ENCODE results near the gene GAL. TPM values are rescaled to one million over a fixed set of nuclear protein-coding genes. Genes with fewer than 3 reads are reported as not detected.

Gene GAL
- total RNA-seq, 1 donor from 2014 or later: 23.4 TPM

- Mint-ChIP-seq H3K9me3 (ENCODE audit: unreplicated experiment) (peaks cover 12% of the 10 kb centered on the region), H3K4me3 (ENCODE audit: unreplicated experiment) (no peak overlapping the region), H3K27ac (ENCODE audit: unreplicated experiment) (no peak overlapping the region), H3K4me1 (ENCODE audit: low read depth, unreplicated experiment) (no peaks in the 10 kb centered on the region), H3K36me3 (ENCODE audit: low read depth, unreplicated experiment) (peaks cover 6% of the 10 kb centered on the region), H3K27me3 (ENCODE audit: low read depth, unreplicated experiment) (peaks cover 37% of the 10 kb centered on the region)
- H3K4me2 ChIP-seq (ENCODE audit: low read length): no peak overlapping the region
- no peak for TF ChIP-seq EZH2 (IDR thresholded peaks at IDR 0.05; ENCODE audit: insufficient read depth, low read length)
- TF ChIP-seq CTCF (IDR thresholded peaks at IDR 0.05; ENCODE audit: insufficient read depth, low read depth, low read length): no peak
- no peaks in the 10 kb centered on the region for H3K4me1 ChIP-seq (ENCODE audit: insufficient read depth, low read length)
- H3K4me3 ChIP-seq (ENCODE audit: insufficient read depth, low read depth, low read length): no peak overlapping the region
- H4K20me1 ChIP-seq (ENCODE audit: insufficient read depth, low read length): no peaks in the 10 kb centered on the region
- no peak overlapping the region for H3K9ac ChIP-seq (ENCODE audit: low read length)
- no peak for FAIRE-seq
- H3K27me3 ChIP-seq (ENCODE audit: insufficient read depth, low read length): peaks cover 19% of the 10 kb centered on the region
- no peaks in the 10 kb centered on the region for H3K79me2 ChIP-seq (ENCODE audit: insufficient read depth, low read length)
- peaks cover 4% of the 10 kb centered on the region for H3K9me3 ChIP-seq (ENCODE audit: insufficient read depth, low read depth, low read length)
- no peaks in the 10 kb centered on the region for H3K36me3 ChIP-seq (ENCODE audit: insufficient read depth, low read length)
- no peak overlapping the region for H3K27ac ChIP-seq (ENCODE audit: low read depth, low read length)
- no peak overlapping the region for H2AFZ ChIP-seq (ENCODE audit: low read depth, low read length)
- no peak for DNase-seq (ENCODE audit: low read depth)
Observed at GRCh38 chr11:68669301-68670090, 14.8 kb upstream of the GAL start.

- Mint-ChIP-seq H3K4me3 (ENCODE audit: unreplicated experiment) (no peak overlapping the region), H3K9me3 (ENCODE audit: unreplicated experiment) (peaks cover 7% of the 10 kb centered on the region), H3K4me1 (ENCODE audit: low read depth, unreplicated experiment) (no peaks in the 10 kb centered on the region), H3K27me3 (ENCODE audit: low read depth, unreplicated experiment) (peaks cover 30% of the 10 kb centered on the region), H3K27ac (ENCODE audit: unreplicated experiment) (no peak overlapping the region), H3K36me3 (ENCODE audit: low read depth, unreplicated experiment) (peaks cover 6% of the 10 kb centered on the region)
- peaks cover 4% of the 10 kb centered on the region for H3K9me3 ChIP-seq (ENCODE audit: insufficient read depth, low read depth, low read length)
- H3K4me3 ChIP-seq (ENCODE audit: insufficient read depth, low read depth, low read length): no peak overlapping the region
- no peaks in the 10 kb centered on the region for H4K20me1 ChIP-seq (ENCODE audit: insufficient read depth, low read length)
- H3K27me3 ChIP-seq (ENCODE audit: insufficient read depth, low read length): peaks cover 13% of the 10 kb centered on the region
- H3K9ac ChIP-seq (ENCODE audit: low read length): no peak overlapping the region
- H3K36me3 ChIP-seq (ENCODE audit: insufficient read depth, low read length): no peaks in the 10 kb centered on the region
- no peak for TF ChIP-seq EZH2 (IDR thresholded peaks at IDR 0.05; ENCODE audit: insufficient read depth, low read length)
- no peak for TF ChIP-seq CTCF (IDR thresholded peaks at IDR 0.05; ENCODE audit: insufficient read depth, low read depth, low read length)
- no peak overlapping the region for H3K27ac ChIP-seq (ENCODE audit: low read depth, low read length)
- H3K4me2 ChIP-seq (ENCODE audit: low read length): no peak overlapping the region
- H3K79me2 ChIP-seq (ENCODE audit: insufficient read depth, low read length): no peaks in the 10 kb centered on the region
- no peak for DNase-seq (ENCODE audit: low read depth)
- no peaks in the 10 kb centered on the region for H3K4me1 ChIP-seq (ENCODE audit: insufficient read depth, low read length)
- FAIRE-seq: no peak
- no peak overlapping the region for H2AFZ ChIP-seq (ENCODE audit: low read depth, low read length)
Observed at GRCh38 chr11:68670208-68670992, 13.9 kb upstream of the GAL start.
